ENCODE results near the gene ASB1. TPM values are rescaled to one million over a fixed set of nuclear protein-coding genes. Genes with fewer than 3 reads are reported as not detected.

ASB1 gene
- polyA plus RNA-seq, 1 of the 3 experiments (the other 2 are of a cell fraction): 33.3 TPM

DNA sequence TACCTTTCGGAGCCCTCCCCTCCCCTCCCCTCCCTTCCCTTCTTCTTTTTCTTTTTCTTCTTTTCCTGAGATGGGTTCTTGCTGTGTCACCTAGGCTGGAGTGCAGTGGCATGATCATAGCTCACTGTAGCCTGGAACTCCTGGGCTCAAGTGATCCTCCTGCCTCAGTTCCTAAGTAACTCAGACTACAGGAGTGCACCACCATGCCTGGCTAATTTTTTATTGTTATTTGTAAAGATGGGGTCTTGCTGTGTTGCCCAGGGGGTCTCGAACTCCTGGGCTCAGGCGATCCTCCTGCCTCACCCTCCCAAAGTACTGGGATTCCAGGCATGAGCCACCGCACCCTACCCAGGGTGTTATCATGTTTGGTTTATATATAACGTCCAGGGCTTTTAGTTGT, 66.7 kb downstream of the ASB1 start:
- Histone ChIP-seq H3K4me3 (ENCODE audit: low read depth in 2 of 2, low read length in 1 of 2) (no peak overlapping the region), H4K20me1 (ENCODE audit: insufficient read depth) (no peaks in the 10 kb centered on the region), H3K4me1 (ENCODE audit: control insufficient read depth in 1 of 2, insufficient read depth in 2 of 2, low read depth in 1 of 2, low read length in 1 of 2) (peaks cover 0 to 3% of the 10 kb centered on the region in 2 experiments; a peak in 1 of 4 replicates), H3K27me3 (ENCODE audit: insufficient read depth) (no peaks in the 10 kb centered on the region), H3K9me3 (no peaks in the 10 kb centered on the region), H3K4me2 (no peak overlapping the region), H3F3A (replicated peaks; ENCODE audit: insufficient read depth) (no peaks in the 10 kb centered on the region), H3K27ac (ENCODE audit: low read depth in 2 of 2, low read length in 1 of 2) (no peak overlapping the region), H3K9me2 (no peaks in the 10 kb centered on the region), H3K79me2 (ENCODE audit: insufficient read depth) (no peaks in the 10 kb centered on the region), H2AFZ (ENCODE audit: low read depth) (no peak overlapping the region), H3K9ac (no peak overlapping the region), H3K36me3 (replicated peaks in 1 of 2; ENCODE audit: control insufficient read depth in 1 of 2, insufficient read depth in 2 of 2, low read length in 1 of 2) (no peaks in the 10 kb centered on the region)
- DNase-seq: no peak
- 75% methylated on average over 5 of the region's 5 CpGs for WGBS (ENCODE audit: low lambda C conversion rate)
- TF ChIP-seq GATA2 (CRISPR knock-in tag; IDR thresholded peaks at IDR 0.05) (no peak), SIN3A (IDR thresholded peaks at IDR 0.05; ENCODE audit: borderline replicate concordance, low read depth, low read length) (no peak), ELF1 (IDR thresholded peaks at IDR 0.05) (no peak), MEF2A (IDR thresholded peaks at IDR 0.05; ENCODE audit: borderline replicate concordance, low read depth) (no peak), FOXM1 (IDR thresholded peaks at IDR 0.05; ENCODE audit: low read depth) (no peak), RCOR1 (IDR thresholded peaks at IDR 0.05; ENCODE audit: low read length) (no peak), TCF12 (IDR thresholded peaks at IDR 0.05) (no peak), MXI1 (IDR thresholded peaks at IDR 0.05; ENCODE audit: low read depth, low read length) (no peak), JUND (IDR thresholded peaks at IDR 0.05) (no peak), NFIC (IDR thresholded peaks at IDR 0.05; ENCODE audit: borderline replicate concordance) (no peak), TEAD4 (IDR thresholded peaks at IDR 0.05; ENCODE audit: borderline replicate concordance, insufficient read depth) (no peak)
- TF ChIP-seq, protein P1, sequence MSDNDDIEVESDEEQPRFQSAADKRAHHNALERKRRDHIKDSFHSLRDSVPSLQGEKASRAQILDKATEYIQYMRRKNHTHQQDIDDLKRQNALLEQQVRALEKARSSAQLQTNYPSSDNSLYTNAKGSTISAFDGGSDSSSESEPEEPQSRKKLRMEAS (IDR thresholded peaks at IDR 0.05; ENCODE audit: low read depth): no peak
- TF ChIP-seq, protein P2, sequence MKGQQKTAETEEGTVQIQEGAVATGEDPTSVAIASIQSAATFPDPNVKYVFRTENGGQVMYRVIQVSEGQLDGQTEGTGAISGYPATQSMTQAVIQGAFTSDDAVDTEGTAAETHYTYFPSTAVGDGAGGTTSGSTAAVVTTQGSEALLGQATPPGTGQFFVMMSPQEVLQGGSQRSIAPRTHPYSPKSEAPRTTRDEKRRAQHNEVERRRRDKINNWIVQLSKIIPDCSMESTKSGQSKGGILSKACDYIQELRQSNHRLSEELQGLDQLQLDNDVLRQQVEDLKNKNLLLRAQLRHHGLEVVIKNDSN (IDR thresholded peaks at IDR 0.05; ENCODE audit: borderline replicate concordance, low read depth): no peak
- ChIA-PET CTCF (interaction anchor here (1.0 to 1.5 kb wide), 3 partner anchors 21 to 99 kb away, joined by 3 to 4 read pairs (median 3); no protein-coding TSS in a partner anchor), POLR2A (no interaction called here)

DNA sequence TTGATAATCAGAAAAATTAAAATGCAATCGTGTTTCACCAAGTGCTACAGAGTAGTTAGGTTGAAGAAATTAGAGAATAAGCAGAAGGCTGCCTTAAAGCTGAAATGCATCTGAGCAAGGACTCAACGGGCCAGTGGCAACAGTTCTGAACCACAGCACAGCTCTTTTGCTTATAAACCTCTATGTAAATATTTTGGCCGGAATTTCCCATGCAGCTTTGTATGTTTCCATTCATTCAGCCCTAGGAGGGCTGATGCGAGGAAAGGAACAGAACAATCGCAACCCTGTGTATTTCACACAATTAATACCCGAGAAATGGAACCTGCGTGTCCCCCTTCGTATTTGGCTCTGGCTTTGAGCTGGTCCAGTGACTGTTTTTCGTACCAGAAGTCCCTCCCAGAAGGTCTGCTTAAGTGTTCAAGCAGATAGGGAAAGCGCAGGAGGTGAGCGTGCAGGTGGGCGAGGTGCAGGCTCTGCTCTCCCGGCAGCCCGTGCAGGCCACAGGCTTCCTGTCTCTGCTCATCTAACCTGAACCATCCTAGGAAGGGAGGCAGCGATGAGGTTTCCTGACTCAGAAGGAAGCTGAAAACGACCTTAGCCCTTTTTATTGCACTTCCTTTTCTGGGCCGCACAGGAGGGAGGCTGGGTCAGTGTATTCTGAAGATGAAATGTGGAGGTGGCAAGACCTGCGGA, 67.3 kb downstream of the ASB1 start:
- no peaks in the 10 kb centered on the region for H3K36me3 ChIP-seq (replicated peaks in 1 of 2; ENCODE audit: control insufficient read depth in 1 of 2, insufficient read depth in 2 of 2, low read length in 1 of 2)
- 82% methylated on average over 18 of the region's 18 CpGs for WGBS (ENCODE audit: low lambda C conversion rate)
- DNase-seq: no peak
- peaks cover 0 to 3% of the 10 kb centered on the region in 2 experiments; a peak in 1 of 4 replicates for H3K4me1 ChIP-seq (ENCODE audit: control insufficient read depth in 1 of 2, insufficient read depth in 2 of 2, low read depth in 1 of 2, low read length in 1 of 2)
- no peak overlapping the region for H3K9ac ChIP-seq
- no peaks in the 10 kb centered on the region for H3K9me3 ChIP-seq
- no peaks in the 10 kb centered on the region for H3K79me2 ChIP-seq (ENCODE audit: insufficient read depth)
- H3K4me3 ChIP-seq (ENCODE audit: low read depth in 2 of 2, low read length in 1 of 2): no peak overlapping the region
- no peak overlapping the region for H3K27ac ChIP-seq (ENCODE audit: low read depth in 2 of 2, low read length in 1 of 2)
- H4K20me1 ChIP-seq (ENCODE audit: insufficient read depth): no peaks in the 10 kb centered on the region
- CTCF ChIA-PET: interaction anchor here (1.0 to 1.5 kb wide), 3 partner anchors 20 to 99 kb away, joined by 3 to 4 read pairs (median 3); no protein-coding TSS in a partner anchor
- no peaks in the 10 kb centered on the region for H3K9me2 ChIP-seq
- POLR2A ChIA-PET: no interaction called here
- no peaks in the 10 kb centered on the region for H3F3A ChIP-seq (replicated peaks; ENCODE audit: insufficient read depth)
- no peaks in the 10 kb centered on the region for H3K27me3 ChIP-seq (ENCODE audit: insufficient read depth)
- H3K4me2 ChIP-seq: no peak overlapping the region
- H2AFZ ChIP-seq (ENCODE audit: low read depth): no peak overlapping the region
- TF ChIP-seq RFX5 (IDR thresholded peaks at IDR 0.05; ENCODE audit: low read length) (no peak), FOXJ3 (CRISPR knock-in tag; IDR thresholded peaks at IDR 0.05) (no peak), EP300 (IDR thresholded peaks at IDR 0.05; ENCODE audit: borderline replicate concordance in 1 of 2, low read depth in 1 of 2, low read length in 1 of 2) (no peak), FOSL2 (IDR thresholded peaks at IDR 0.05; ENCODE audit: borderline replicate concordance, low read depth) (no peak), NRF1 (IDR thresholded peaks at IDR 0.05; ENCODE audit: low read depth, low read length) (no peak), SMC3 (IDR thresholded peaks at IDR 0.05; ENCODE audit: low read depth, low read length) (no peak), CHD2 (IDR thresholded peaks at IDR 0.05; ENCODE audit: low read length, partially characterized antibody) (no peak), SIN3A (IDR thresholded peaks at IDR 0.05; ENCODE audit: borderline replicate concordance, low read depth, low read length) (no peak), RCOR1 (IDR thresholded peaks at IDR 0.05; ENCODE audit: low read length) (no peak)
- TF ChIP-seq, protein P3, sequence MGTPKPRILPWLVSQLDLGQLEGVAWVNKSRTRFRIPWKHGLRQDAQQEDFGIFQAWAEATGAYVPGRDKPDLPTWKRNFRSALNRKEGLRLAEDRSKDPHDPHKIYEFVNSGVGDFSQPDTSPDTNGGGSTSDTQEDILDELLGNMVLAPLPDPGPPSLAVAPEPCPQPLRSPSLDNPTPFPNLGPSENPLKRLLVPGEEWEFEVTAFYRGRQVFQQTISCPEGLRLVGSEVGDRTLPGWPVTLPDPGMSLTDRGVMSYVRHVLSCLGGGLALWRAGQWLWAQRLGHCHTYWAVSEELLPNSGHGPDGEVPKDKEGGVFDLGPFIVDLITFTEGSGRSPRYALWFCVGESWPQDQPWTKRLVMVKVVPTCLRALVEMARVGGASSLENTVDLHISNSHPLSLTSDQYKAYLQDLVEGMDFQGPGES (IDR thresholded peaks at IDR 0.05; ENCODE audit: low read depth, low read length): no peak
- TF ChIP-seq, protein P1 (IDR thresholded peaks at IDR 0.05; ENCODE audit: low read depth): no peak
- TF ChIP-seq, protein P4, sequence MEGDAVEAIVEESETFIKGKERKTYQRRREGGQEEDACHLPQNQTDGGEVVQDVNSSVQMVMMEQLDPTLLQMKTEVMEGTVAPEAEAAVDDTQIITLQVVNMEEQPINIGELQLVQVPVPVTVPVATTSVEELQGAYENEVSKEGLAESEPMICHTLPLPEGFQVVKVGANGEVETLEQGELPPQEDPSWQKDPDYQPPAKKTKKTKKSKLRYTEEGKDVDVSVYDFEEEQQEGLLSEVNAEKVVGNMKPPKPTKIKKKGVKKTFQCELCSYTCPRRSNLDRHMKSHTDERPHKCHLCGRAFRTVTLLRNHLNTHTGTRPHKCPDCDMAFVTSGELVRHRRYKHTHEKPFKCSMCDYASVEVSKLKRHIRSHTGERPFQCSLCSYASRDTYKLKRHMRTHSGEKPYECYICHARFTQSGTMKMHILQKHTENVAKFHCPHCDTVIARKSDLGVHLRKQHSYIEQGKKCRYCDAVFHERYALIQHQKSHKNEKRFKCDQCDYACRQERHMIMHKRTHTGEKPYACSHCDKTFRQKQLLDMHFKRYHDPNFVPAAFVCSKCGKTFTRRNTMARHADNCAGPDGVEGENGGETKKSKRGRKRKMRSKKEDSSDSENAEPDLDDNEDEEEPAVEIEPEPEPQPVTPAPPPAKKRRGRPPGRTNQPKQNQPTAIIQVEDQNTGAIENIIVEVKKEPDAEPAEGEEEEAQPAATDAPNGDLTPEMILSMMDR (IDR thresholded peaks at IDR 0.05): no peak

Data from SK-N-SH (cell line).